IPS-18c (cell line): ENCODE results near the gene EVI5.

ENCODE experiments used
- H3K4me3 ChIP-seq: 2 replicates; pipeline ENCODE4 v1.7.0; 2013; ENCODE audit warnings: low read depth, mild to moderate bottlenecking, low read length, moderate library complexity; ENCODE audit not compliant: insufficient read depth
- H3K9me3 ChIP-seq: one replicate; pipeline ENCODE4 v1.6.1; 2013; ENCODE audit warnings: mild to moderate bottlenecking, low read length, moderate library complexity; ENCODE audit not compliant: control insufficient read depth, insufficient read depth

EVI5 gene

GRCh38 chr1:92476071-92476631 is 308.8 kb downstream of the EVI5 start:
- Histone ChIP-seq H3K4me3 (no peak overlapping the region), H3K9me3 (peaks cover 6% of the 10 kb centered on the region)

GRCh38 chr1:92475029-92475428 is 309.9 kb downstream of the EVI5 start:
- Histone ChIP-seq H3K9me3 (peaks cover 2% of the 10 kb centered on the region), H3K4me3 (no peak overlapping the region)

GRCh38 chr1:92473781-92474495 is 311.0 kb downstream of the EVI5 start:
- H3K9me3 ChIP-seq, result peaks cover 2% of the 10 kb centered on the region
- no peak overlapping the region for H3K4me3 ChIP-seq

- Histone ChIP-seq H3K9me3 (no peaks in the 10 kb centered on the region), H3K4me3 (no peak overlapping the region)
Observed at GRCh38 chr1:92470216-92470615, 314.7 kb downstream of the EVI5 start.

DNA sequence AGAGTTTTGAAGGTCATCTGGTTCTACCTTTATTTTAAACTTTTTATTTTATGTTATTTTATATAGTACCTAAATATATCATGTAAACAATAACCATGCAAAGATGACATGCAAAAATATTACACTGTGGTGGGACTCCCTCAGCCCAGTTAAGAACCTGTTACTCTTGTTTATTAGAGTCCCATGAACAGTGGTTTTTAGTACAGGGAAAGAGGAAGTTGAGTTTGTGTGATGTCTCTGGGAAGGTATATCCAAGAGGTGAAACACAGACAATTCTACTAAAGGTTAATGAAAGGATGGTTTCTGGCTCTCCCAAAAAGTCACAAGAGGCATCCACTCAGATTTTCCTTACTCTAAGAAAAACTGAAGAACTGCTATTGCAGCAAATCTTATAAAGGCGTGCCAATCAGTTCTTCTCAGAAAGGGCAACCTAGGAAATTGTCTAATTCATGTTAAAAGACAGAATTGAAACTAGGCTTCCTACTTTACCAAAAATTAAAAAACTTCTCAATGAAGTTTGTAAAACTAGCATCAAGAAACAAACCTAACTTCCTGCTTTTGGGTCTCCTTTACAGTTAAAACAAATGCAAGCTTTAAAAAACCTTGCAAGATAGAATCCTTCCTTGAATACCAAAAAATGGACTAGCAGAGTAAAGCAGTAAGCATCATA is 318.1 kb downstream of the EVI5 start:
- Histone ChIP-seq H3K4me3 (no peak overlapping the region), H3K9me3 (no peaks in the 10 kb centered on the region)

DNA sequence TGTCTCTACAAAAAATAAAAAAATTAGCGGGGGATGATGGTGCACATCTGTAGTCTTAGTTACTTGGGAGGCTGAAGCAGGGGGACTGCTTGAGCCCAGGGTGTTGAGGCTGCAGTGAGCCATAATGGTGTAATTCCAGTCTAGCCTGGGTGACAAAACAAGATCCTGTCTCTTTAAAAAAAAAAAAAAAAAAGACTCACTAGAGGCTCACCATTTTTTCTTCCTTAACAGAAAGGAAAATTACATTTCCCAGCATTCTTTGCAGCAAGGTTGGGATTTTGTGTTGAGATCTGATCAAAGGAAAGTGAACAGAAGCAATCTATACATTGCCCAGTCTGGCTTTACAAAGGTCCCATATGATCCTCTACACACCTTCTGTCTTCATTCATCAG is 319.7 kb downstream of the EVI5 start:
- Histone ChIP-seq H3K9me3 (no peaks in the 10 kb centered on the region), H3K4me3 (no peak overlapping the region)

DNA sequence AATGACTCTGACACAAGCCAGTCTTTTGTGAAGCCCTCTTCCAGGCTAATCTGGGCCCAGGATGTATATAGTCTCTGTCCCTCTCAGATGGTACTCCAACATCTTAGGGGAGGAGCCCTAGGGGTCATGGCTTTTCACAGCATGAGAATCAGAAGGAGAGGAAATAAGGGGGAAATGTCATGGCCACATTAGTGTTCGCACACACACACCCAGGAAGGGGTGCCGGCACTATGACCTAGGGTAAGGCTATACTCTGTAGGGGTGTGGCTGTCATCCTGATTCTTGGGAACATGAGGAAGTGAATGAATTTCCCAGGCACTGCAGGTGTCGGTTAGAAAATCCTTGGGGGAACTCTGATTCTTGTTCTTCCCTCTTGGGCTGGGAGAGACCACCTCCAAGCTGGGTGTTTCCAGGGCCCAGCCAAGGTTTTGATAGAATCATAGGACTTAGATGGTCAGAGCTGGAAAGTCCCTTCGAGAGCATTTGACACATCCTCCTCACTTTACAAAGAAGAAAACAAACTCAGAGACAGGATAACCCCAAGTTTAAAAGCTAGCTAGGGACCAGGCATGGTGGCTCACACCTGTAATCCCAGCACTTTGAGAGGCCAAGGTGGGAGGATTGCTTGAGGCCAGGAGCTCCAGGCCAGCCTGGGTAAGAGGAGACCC is 320.2 kb downstream of the EVI5 start:
- Histone ChIP-seq H3K4me3 (no peak overlapping the region), H3K9me3 (no peaks in the 10 kb centered on the region)

GRCh38 chr1:92461364-92462097 is 323.4 kb downstream of the EVI5 start:
- Histone ChIP-seq H3K9me3 (no peaks in the 10 kb centered on the region), H3K4me3 (no peak overlapping the region)

- no peaks in the 10 kb centered on the region for H3K9me3 ChIP-seq
- H3K4me3 ChIP-seq, result no peak overlapping the region
Observed at GRCh38 chr1:92459871-92460320, 325.0 kb downstream of the EVI5 start.
